Measurements from ENCODE around the gene ZNF316. TPM values are rescaled to one million over a fixed set of nuclear protein-coding genes. Genes with fewer than 3 reads are reported as not detected.

ZNF316 gene
- total RNA-seq, 2 experiments from 2014 or later = 46.2 to 49.7 TPM

DNA sequence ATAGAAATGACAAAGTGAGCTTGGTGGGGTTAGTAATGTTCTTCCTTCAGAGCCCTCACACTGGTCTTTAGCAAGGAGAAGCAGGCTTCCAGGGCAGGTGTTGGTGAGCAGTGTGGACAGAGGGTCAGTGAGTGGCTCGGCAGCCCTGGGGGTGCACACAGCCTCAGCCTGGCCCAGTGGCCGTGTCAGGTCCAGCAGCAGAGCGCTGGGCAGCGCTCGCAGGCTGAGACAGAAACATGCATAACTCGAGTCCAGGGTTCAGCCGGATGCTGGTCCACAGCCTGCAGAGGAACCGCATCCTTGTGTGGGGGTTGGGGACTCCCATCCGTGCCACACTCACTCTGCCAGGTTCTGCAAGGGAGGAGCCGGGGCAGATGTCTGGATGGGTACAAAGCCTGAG is 32.7 kb upstream of the ZNF316 start:
- no peaks in the 10 kb centered on the region for H3K27me3 Mint-ChIP-seq
- H3K27ac ChIP-seq (ENCODE audit: low read depth in 1 of 2, low read length in 2 of 2) = no peak overlapping the region
- no peaks in the 10 kb centered on the region for H3K9me3 Mint-ChIP-seq
- no peak overlapping the region for H3K4me3 ChIP-seq (ENCODE audit: low read length)
- peaks cover 60% of the 10 kb centered on the region for H3K36me3 Mint-ChIP-seq (ENCODE audit: low read depth)
- no peaks in the 10 kb centered on the region for H3K27me3 ChIP-seq (ENCODE audit: control insufficient read depth in 1 of 2, insufficient read depth in 2 of 2, low read length in 2 of 2)
- intact Hi-C loops (cut with DNase I, micrococcal nuclease) = no loop called here
- peaks cover 6% of the 10 kb centered on the region for H3K4me1 Mint-ChIP-seq (ENCODE audit: low read depth)
- H3K27ac Mint-ChIP-seq = no peak overlapping the region
- H3K9me3 ChIP-seq (ENCODE audit: control insufficient read depth in 1 of 2, insufficient read depth in 1 of 2, low read length in 2 of 2) = no peaks in the 10 kb centered on the region
- H3K4me1 ChIP-seq (ENCODE audit: insufficient read depth, low read length) = peaks cover 8% of the 10 kb centered on the region
- ATAC-seq (ENCODE audit: poor library complexity) (no peak), DNase-seq (no peak)
- H3K4me3 Mint-ChIP-seq = no peak overlapping the region
- ChIA-PET CTCF (interaction anchor here (0.8 kb wide), 1 partner anchor 14 kb away, joined by 3 read pairs; the partner anchor contains the start of gene INTS15), POLR2A (no interaction called here)
- TF ChIP-seq CTCF (IDR thresholded peaks at IDR 0.05) = no peak
- H3K36me3 ChIP-seq (ENCODE audit: insufficient read depth, low read length) = peaks cover 65% of the 10 kb centered on the region

DNA sequence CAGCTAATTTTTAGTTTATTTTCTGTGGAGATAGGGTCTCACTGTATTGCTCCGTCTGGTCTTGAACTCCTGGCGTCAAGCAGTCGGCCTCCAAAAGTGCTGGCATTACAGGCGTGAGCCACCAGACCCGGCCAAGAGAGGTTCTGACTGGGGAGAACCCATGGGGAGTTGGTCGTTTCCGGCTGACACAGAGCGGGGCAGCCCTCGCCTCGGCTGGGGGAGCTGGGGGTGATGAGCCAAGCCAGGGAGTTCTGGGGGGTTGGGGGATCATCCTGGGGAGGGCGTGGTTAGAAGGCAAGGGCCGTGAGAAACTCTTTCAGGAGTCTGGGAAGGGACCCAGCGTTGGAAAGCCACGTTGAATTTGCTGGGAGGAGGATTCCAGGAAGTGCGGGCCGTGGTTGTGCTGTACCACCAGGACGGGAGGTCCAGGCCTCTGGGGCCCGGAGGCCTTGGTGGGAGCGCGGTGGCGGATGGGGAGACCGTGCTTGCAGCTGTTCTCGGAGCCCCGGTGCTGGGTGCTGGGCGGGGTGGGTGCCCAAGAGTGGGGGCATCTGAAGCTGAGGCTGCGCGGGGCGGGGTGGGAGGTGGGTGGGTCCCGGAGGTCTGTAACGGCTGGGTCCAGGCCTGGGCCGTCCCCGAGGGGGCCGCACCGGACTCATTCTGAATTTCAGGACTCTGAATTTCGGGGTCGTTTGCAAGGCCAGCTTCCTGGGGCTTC is 30.1 kb upstream of the ZNF316 start:
- TF ChIP-seq CTCF (IDR thresholded peaks at IDR 0.05) = no peak
- Histone ChIP-seq H3K27me3 (ENCODE audit: control insufficient read depth in 1 of 2, insufficient read depth in 2 of 2, low read length in 2 of 2) (no peaks in the 10 kb centered on the region), H3K4me1 (ENCODE audit: insufficient read depth, low read length) (peaks cover 6% of the 10 kb centered on the region), H3K4me3 (ENCODE audit: low read length) (no peak overlapping the region), H3K36me3 (ENCODE audit: insufficient read depth, low read length) (peaks cover 51% of the 10 kb centered on the region), H3K9me3 (ENCODE audit: control insufficient read depth in 1 of 2, insufficient read depth in 1 of 2, low read length in 2 of 2) (no peaks in the 10 kb centered on the region), H3K27ac (ENCODE audit: low read depth in 1 of 2, low read length in 2 of 2) (no peak overlapping the region)
- Mint-ChIP-seq H3K36me3 (ENCODE audit: low read depth) (peaks cover 38% of the 10 kb centered on the region), H3K27ac (no peak overlapping the region), H3K27me3 (no peaks in the 10 kb centered on the region), H3K9me3 (no peaks in the 10 kb centered on the region), H3K4me1 (ENCODE audit: low read depth) (peaks cover 5% of the 10 kb centered on the region), H3K4me3 (no peak overlapping the region)
- CTCF ChIA-PET = no interaction called here
- ATAC-seq (ENCODE audit: poor library complexity) = no peak
- POLR2A ChIA-PET = no interaction called here
- DNase-seq = no peak
- intact Hi-C loops (cut with DNase I, micrococcal nuclease) = no loop called here

DNA sequence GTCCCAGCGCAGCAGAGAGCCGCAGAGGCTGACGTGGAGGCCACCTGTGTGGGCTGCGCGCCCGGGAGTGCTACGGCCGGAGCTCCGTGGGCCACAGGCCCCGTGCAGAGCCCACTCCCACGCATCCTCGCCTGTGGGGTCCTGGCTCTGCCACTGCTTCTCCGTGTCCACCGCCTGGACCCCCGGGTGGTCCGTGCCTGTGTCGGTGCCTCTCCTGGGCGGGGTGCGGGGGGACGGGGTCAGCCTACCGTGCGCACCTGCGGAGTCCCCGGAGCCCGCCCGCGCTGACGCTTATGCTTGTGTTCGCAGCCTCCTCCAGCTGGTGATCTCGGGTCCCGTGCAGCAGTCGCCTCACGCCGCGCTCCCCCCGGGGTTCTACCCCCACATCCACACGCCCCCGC is 29.5 kb upstream of the ZNF316 start:
- no peaks in the 10 kb centered on the region for H3K9me3 Mint-ChIP-seq
- no peaks in the 10 kb centered on the region for H3K4me1 ChIP-seq (ENCODE audit: insufficient read depth, low read length)
- peaks cover 32% of the 10 kb centered on the region for H3K36me3 Mint-ChIP-seq (ENCODE audit: low read depth)
- H3K27ac Mint-ChIP-seq = no peak overlapping the region
- ChIA-PET POLR2A (no interaction called here), CTCF (no interaction called here)
- H3K4me3 ChIP-seq (ENCODE audit: low read length) = no peak overlapping the region
- TF ChIP-seq CTCF (IDR thresholded peaks at IDR 0.05) = no peak
- ATAC-seq (ENCODE audit: poor library complexity) (no peak), DNase-seq (no peak)
- H3K4me1 Mint-ChIP-seq (ENCODE audit: low read depth) = no peaks in the 10 kb centered on the region
- H3K36me3 ChIP-seq (ENCODE audit: insufficient read depth, low read length) = peaks cover 45% of the 10 kb centered on the region
- no peaks in the 10 kb centered on the region for H3K27me3 ChIP-seq (ENCODE audit: control insufficient read depth in 1 of 2, insufficient read depth in 2 of 2, low read length in 2 of 2)
- intact Hi-C loops (cut with DNase I, micrococcal nuclease) = no loop called here
- no peaks in the 10 kb centered on the region for H3K9me3 ChIP-seq (ENCODE audit: control insufficient read depth in 1 of 2, insufficient read depth in 1 of 2, low read length in 2 of 2)
- H3K27me3 Mint-ChIP-seq = no peaks in the 10 kb centered on the region
- no peak overlapping the region for H3K4me3 Mint-ChIP-seq
- no peak overlapping the region for H3K27ac ChIP-seq (ENCODE audit: low read depth in 1 of 2, low read length in 2 of 2)

Data from CD4-positive, alpha-beta T cell (primary cell).